CD4-positive, alpha-beta T cell treated with Interferon gamma for 1 hour (primary cell): ENCODE measurements around the gene ANKRD16.
"Not testable (repeated sequence)": the region's sequence is repeated elsewhere in the genome, so short reads cannot be mapped to it uniquely, and the experiment has no call there.

ENCODE experiments used
- DNase-seq: peaks from one replicate; pipeline ENCODE4 v3.0.0-alpha.2; 2020

ANKRD16 gene

DNA sequence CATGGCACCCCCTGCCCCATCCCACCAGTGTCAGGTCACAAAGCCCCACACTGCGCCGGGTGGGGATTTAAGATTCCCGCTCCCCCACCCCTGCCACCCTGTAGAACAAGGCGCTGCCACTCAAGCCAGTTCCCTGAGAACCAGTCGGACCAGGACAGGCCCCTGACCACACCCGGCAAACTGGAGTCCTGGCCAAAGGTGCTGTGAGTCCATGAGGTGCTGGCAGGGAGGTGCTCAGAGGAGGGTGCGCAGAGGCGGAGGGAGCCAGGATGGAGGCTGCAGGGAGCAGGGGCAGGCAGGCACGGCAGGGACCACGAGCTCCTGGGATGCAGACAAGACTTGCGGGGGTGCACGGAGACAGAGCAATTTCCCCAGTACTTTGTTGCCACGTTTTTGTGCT lies 56.7 kb downstream of the ANKRD16 start:
- no peak for DNase-seq

DNA sequence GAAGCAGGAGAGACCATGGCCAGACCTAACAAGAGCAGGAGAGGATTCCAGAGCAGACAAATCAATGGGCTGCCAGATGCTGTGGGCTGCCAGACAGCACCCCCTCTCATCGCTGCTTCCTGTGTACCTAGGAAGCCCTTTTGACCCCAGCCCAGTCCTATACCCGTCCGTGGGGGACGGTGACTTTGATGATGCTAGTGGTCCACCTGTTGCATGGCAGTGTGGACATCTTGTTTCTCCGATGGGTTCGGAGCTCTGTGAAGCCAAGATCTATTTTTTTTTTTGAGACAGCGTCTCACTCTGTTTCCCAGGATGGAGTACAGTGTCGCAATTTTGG lies 58.3 kb downstream of the ANKRD16 start:
- no peak for DNase-seq

DNA sequence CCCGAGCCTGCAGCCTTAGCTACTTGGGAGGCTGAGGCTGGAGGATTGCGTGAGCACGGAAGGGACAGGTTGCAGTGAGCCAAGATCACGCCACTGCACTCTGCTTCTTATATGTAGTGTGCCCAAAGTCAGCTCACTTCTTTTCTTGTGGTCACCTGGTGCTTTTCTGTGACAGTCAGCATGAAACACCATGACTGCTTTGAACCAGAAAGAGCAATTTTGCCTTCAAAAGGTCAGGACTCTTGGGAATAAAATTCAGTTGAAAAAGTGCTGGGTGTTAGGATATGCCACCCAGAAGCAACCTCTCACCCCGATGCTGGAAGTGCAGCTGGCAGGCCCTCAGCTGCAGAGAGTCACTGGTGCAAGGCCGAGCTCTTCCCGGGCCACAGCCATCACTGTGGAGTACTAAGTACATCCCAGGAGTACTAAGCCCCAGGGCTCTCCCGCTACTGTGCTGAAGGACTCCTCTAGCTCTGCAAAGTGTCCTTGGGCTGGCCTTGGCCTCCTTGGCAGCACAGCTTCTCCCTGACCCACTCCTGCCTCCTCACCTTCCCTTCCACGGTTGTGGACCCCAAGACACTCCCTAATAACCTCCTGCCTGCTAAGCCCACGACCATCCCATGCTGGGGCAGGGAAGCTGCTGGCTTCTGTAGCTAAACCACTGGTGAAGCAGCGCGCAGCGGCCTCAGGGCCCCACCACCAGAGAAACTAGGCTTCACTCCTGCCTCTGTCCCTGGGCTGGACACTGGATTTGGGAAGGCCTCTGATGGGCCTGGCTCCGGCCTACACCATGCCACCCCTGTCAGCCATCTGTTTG lies 58.9 kb downstream of the ANKRD16 start:
- DNase-seq: no peak

DNA sequence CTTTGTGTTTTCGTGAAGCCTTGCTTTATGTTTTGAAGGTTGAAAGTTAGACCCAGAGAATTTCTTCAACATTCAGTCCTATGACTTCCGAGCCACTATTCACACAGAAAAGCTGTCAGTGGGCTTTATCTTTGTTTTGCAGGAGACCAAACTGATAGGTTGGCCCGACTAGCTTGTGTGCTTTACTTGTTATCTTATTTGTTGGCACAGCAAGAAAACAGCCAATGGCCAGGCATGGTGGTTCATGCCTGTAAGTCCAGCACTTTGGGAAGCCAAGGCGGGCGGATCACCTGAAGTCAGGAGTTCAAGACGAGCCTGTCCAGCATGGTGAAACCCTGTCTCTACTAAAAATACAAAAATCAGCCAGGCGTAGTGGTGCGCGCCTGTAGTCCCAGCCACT lies 60.4 kb downstream of the ANKRD16 start:
- DNase-seq: no peak

DNA sequence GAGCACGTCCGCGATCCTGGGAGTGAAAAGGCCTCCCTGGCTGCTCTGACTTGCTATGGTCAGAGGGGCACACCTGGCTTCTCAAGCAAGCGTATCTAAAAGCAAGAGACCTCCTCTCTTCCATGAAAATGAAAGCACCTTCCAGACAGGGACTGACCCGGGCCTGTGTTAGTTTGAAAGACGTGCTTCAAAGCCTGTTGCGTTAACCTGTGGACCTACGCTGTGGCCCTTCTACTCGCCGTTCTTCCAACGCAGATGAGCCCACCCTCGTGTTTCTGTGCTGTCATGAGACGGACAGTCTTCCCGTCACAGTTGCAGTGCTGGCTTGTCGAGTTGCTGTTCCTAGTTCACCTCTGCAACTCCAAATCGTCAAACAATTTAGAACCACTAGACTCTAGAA lies 61.0 kb downstream of the ANKRD16 start:
- DNase-seq: no peak

DNA sequence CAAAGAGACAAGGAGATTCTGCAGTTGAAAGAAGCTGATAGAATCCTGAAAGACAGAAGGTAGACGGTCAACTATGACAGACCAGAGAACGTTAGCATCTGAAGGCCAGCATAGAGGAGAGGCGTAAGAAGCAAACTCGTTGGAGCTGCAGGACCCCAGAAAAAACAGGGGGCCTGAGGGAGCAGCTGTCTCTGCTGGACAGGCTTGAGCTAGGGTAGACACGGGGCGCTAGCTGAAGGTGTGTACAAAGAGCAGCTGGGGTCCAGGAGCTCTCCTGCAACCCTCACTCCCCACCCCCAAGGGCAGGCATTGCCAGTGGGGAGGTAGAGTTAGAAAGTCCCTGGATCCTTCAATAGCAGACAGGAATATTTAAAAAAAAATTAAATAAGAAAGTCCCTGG lies 61.9 kb downstream of the ANKRD16 start:
- DNase-seq: no peak

DNA sequence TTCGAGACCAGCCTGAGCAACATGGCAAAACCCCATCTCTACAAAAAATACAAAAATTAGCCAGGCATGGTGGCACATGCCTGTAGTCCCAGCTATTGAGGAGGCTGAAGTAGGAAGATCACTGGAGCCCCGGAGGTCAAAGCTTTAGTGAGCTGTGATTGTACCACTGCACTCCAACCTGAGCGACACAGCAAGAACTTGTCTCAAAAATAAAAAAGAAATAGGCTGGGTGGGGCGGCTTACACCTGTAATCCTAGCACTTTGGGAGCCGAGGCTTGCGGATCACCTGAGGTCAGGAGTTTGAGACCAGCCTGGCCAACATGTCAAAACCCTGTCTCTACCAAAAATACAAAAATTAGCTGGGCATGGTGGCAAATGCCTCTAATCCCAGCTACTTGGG lies 63.2 kb downstream of the ANKRD16 start:
- not testable (repeated sequence) for DNase-seq

DNA sequence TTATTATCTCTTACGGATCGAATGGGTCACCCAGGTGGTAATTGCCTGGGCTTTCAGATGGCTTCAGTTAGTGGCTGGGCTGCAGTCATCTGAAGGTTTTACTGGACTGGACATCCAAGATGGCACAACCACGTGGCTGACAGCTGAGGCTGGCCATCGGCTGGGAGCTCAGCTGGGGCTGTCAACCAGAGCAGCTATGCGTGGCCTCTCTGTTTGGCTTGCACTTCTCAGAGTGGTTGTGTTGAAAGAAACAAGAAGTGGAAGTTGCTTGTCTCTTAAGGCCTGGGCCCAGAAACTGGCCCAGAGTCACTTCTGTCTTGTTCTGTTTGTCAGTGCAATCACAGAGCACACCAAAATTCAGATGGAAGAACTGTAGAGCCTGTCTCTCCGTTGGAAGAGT lies 70.8 kb downstream of the ANKRD16 start:
- DNase-seq: peak; percentile 43

DNA sequence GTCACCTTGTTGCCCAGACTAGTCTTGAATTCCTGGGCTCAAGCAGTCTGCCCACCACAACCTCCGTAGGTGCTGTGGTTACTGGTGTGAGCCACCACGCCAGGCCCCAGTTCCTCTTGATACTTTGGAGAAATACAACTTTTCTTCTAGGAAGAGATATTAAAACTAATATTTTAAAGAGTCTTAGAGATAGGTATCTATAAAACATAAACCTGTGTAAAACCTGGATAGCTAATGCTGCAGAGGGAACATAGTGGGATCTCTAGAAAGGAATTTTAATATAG lies 71.7 kb downstream of the ANKRD16 start:
- no peak for DNase-seq

DNA sequence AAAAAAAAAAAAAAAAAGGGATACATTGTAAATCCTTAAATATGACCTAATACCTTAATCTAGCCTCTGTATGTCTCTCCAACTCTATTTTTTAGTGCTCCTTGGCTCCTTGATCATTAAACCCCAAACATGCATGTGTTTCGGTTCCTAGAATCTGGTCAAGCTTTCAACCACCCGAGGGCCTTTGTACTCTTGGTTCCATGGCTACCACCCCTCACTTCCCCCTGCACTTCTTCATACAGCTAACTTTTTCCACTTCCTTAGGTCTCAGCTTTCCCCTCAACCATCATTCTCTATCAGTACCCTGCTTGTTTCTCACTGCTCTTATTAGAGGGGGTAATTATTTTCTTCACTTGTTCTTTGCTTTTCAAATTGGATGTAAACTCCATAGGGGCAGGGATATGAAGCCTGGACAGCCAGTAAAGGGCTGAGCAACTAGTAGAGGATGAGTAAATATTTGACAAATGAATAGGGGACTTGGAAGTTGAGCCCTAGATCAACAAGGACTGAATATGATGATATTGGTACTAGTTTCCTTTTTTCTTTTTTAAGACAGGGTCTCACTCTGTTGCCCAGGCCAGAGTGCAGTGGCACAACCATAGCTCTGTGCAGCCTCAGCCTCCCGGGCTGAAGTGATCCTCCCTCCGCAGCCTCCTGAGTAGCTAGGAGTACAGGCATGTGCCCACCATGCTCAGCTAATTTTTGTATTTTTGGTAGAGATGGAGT lies 72.2 kb downstream of the ANKRD16 start:
- DNase-seq: peak; percentile 24

DNA sequence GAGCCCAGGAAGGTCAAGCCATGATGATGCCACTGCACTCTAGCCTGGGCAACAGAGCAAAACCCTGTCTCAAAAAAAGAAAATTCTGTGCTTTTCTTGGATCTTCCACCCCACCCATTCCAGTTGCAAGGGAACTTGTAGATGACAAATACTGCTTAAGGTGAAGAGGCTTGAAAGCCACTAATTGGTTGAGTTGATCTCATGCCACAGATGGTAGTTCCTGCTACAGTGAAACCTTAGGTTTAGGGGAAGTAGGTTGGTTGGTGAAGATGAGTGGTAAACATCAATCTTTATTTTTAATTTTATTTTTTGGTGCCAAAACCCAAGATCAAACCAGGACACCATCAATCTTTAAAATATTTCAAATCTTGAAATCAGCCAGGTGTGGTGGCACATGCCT lies 73.5 kb downstream of the ANKRD16 start:
- DNase-seq: no peak

DNA sequence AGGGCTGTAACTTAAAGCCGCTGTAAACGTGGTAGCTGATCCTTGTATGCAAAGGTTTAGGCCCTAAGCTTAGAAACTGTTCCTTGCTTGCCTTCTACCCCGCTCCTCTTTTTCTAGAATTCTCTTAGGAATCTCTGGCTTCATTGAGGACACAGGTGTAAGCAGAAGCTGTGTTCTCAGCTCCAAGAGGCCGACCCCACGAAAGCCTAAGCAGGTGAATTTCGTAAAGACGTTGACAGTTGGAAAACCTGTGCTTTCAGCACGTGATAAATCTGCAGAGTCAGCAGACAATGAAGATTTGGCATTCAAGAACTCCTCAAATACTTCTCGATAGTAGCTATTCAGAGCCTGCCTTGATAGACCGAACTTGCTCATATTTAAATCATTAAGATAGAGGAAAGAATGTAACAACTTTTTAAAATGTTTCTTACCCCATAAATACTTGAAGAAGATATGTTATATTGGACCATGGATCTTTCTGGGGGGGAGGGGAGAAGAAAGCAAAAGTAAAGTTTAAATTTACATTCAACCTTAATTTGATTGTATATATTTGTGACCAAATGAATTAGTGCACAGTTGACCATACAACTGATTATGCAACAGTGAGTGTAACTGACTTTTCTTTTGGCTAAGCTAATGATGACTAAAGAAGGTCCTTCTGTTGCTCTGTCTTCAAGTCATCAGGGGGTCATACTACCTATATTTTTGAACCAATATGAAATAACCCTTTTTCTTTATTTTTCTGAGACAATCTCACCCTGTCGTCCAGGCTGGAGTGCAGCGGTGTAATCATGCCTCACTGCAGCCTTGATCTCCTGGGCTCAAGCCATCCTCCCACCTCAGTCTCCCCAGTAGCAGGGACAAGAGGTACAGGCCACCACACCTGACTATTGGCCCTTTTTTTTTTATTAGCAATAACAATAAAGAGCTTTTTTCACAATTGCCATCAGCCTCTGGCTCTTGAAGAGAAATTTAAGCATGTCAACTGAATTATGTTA lies 75.3 kb downstream of the ANKRD16 start:
- DNase-seq: no peak

DNA sequence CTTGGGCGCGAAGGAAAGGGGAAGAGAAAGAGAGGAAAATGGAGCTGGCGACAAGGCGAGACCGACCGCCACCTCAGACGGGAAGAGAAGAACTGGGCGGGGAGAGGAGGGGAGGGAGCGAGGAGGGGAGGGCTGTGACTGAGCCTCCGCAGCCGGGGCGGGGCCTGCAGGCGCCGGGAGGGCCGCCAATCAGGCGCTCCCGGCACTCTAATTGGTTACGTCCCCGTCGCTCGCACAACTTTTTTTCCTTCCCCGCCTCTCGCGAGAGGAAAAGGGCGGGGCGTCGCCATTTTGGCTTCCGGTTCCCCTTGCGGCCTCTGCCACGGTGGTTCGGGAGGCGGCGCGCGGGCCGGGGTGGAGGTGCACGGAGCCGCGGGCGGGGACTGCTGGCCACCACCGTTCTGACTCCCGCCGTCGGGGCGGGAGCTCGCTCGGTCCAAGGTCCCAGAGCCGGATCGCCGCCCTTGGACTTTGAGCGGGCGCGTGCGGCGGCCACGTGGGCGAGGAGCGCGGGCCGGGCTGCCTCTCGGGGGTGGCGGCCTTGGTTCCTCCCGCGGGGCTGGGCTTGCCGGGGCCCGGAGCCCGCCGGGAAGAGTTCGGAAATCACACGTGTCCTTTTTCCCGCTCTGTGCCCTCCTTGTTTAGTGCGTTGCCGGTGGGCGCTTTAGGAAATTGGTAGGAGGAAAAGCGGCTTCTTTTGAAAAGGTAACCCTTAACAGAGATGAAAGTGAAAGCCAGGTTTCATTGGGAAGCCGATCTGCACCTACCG lies 76.2 kb downstream of the ANKRD16 start, which contains the start of gene GDI2:
Gene GDI2 (minus strand): TSS at position 94 of the 769 bp plus-strand sequence. CDS start 176 bp downstream, outside the sequence.
- peak; percentile 96 for DNase-seq

DNA sequence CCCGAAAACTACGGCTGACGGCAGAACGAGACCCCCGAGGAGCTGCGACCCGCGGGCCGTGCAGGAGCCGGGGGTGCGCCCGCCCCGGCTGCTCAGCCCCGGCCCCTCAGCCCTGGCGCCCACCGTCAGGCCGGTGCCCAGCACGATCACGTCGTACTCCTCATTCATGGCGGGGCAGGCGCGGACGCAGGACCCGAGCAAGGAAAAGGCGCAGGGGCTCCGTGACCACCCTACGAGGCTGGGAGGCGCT lies 76.7 kb downstream of the ANKRD16 start:
- no peak for DNase-seq

DNA sequence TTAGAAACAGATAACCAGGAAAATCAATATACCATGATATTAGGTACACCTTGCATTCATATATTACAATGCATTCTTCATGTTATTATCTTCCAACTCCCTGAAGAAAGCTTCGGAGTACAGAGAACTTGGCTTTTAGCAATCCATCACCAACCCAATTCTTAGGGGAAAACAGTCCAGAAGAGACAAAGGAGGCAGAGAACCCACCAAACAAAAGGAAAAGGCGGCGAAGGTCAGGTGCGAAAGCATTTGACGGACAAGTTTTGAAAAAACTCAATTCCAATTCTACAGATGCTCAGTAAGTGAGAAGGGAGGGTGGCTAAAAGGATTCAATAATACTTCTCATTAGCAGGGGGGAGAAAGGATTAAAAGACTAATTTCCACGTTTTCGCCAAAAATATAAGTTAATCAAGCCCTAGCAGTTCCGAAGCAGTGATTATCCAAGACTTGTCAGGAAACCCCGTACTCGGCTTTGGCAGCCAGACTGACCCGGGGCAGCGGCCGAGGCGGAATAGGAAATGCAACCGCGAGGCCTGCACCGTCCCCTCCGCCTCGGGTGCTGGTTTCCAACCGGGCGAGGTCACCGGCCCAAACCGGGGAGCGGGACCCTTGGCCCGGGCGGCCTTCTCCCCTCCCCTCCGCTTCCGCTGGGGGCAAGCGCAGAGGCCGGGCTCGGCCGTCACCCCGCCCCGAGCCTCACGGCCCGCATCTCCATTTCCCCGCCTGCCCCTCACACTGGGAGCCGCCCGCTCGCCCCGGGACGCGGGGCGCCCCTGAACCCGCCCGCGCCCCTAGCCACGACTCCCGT lies 77.2 kb downstream of the ANKRD16 start:
- DNase-seq: peak; percentile 36
